GM18858 (cell line): ENCODE measurements around the gene ABCA4.

Experiments used
- ATAC-seq: cut with Tn5 transposase; IDR thresholded peaks from one replicate; pipeline ENCODE4 v1.9.1; 2021; ENCODE audit not compliant: unreplicated experiment

The ABCA4 gene

GRCh38 chr1:94084085-94084484 is 36.9 kb downstream of the ABCA4 start:
- ATAC-seq, result no peak

- no peak for ATAC-seq
Measured at GRCh38 chr1:94083681-94084080, 37.3 kb downstream of the ABCA4 start.

DNA sequence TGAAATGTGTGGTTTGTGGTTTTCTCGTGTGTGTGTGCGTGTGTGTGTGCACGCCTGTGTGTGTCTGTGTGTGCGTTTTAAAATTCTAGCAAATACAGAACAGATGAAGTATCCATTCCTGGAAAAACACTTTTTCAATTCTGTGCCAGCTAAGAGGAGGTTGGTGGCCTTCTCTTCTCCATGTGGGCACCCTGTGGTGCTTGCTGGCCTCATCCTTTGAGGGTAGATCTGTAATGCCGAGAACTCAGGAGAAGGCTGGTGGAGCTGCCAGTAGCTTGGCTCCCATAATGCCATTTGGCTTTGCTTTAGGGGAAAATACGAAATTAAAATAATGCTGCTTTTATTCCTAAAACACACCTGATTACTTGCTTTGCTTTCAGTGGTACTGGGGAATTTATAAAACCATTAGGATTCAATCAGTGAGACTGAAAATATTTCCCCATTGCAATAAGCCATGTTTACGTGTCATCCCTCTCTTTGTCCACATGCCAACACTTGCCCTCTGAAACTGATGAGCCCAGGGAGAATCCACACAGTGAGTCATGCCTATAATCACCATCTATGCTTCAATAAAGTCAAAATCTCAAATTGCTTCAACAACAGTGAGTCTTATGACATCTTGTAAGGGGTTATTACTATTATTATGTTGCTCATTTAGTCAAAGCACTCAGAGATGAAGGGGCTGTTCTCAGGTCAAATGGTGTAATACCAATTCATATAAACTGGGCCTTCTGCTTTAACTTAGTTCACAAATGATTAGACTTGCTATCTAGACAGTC is 39.2 kb downstream of the ABCA4 start:
- no peak for ATAC-seq

DNA sequence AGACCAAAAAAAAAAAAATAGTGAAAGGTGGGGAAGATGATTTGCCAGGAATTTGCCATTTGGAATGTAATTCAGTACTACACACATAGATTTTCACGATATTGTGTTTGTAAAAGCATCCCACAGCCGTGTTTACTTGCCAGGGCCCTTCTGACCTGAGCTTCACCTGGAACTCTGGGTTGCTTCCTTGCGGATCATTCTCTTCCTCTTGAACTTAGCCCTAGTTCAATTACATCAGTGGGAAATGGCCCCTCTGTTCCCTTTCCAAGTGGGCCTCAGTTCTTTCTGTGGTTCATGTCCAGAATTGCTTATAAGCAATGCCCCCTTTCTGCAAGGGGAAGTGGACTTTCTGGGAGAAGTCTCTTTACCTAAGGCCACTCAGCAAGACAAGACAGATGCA is 41.0 kb downstream of the ABCA4 start:
- no peak for ATAC-seq

DNA sequence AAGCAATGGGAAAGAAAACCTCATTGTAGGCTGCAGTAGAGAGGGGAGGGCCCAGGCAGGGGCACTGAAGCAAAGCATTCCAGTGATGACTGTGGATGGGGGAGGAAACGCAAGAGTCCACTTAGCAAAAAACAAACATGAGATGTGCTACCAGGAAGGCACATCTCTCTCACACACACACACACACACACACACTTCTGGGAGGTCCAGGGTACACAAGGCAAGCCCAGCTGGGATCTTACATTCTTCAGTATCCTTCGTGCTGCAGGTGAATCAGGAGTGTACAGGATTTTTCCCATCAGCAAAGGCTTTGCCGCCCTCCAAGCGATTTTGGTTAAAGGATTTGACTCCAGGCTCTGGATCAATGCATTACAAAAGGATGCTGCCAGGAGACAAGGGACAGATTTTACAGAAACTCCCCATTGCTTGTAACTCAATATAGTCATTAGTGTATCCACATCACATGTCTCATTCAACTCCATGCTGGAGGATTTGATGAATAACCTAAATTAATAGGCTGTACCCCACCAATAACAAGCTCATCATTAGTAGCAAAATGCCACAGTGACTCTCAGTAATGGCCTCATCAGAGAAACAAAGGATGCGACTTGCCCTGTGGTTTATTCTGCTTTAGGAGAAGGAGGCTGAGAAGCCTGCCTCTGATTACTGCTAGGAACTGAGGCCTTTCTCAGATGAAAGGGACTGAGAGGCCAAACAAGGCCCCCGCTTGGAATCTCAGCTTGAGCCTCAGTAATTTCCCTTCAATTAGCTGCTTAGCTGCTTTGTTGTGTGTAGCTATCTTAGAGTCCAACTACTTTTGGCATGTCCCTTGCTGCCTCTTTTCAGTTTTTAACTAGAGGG is 41.6 kb downstream of the ABCA4 start:
- no peak for ATAC-seq

DNA sequence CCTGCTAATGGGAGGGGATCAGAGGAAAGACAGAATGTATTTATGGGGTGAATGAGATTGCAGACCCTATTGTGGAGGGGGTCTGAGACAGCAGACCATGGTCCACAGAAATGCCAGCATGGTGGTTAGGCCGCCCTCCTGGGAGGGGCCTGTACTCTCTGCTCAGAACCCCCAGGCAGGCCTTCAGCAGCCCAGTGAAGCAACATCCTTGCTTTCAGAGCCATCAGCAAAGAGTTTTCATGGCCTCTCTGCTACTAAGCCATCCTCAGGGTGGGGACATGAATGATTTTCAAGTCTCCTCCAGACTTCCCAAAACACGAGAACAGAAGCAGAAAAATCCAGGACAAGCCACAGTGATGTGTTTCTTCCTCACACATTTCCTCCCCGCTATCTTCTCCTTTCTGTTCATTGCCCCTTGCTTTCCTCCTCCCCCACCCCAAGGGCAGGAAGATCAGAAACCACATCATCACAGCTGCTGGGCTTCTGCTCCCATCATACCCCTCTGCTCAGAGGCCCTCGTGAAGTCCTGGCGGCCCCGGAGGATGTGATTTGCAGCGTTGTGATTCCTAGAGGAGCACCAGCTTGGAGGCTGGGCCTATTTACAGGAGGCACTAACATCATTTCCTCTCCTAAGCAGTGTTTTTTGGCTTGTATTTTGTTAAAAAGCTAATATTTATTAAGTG is 48.0 kb downstream of the ABCA4 start:
- no peak for ATAC-seq

GRCh38 chr1:94071976-94072375 is 49.0 kb downstream of the ABCA4 start:
- ATAC-seq, result no peak

- ATAC-seq, result no peak
Measured at GRCh38 chr1:94071391-94071790, 49.6 kb downstream of the ABCA4 start.

DNA sequence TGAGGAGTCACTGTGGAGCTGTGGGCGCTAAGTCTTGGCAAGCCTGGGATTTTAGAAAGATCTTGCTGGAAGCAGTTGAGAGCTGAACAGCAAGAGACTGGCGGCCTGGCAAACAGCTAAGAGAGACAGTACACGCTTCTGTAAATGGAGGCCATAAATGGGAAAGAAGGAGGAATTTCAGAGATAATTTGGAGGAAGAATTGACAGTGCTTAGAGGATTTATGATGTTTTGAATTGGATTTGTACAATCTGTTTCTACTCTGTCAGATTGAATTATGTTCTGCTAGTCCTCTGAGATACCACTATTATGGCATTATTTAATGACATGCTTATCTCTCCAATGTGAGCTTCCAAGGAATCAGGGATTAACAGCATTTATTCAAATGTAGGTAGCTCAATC is 50.1 kb downstream of the ABCA4 start:
- ATAC-seq, result no peak

DNA sequence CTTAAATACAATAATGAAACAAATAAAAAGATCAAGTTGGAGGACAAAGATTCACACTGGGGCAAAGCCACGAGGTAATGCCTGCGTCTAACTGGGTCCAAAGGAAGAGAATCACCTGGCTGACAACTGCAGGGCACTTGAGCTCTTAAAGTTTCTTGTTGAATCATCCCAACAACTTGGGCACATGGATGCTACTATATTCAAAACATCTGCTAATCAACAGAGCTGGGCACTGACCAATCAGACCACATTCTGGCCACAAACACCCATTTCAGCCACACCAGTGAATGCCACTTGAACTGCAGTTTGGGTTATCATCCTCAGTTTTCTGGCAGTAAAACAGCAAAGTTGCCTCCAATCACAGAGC is 51.0 kb downstream of the ABCA4 start:
- ATAC-seq, result no peak

- no peak for ATAC-seq
Measured at GRCh38 chr1:94068999-94069918, 51.7 kb downstream of the ABCA4 start.

GRCh38 chr1:94068096-94068998 is 52.6 kb downstream of the ABCA4 start:
- ATAC-seq, result no peak

DNA sequence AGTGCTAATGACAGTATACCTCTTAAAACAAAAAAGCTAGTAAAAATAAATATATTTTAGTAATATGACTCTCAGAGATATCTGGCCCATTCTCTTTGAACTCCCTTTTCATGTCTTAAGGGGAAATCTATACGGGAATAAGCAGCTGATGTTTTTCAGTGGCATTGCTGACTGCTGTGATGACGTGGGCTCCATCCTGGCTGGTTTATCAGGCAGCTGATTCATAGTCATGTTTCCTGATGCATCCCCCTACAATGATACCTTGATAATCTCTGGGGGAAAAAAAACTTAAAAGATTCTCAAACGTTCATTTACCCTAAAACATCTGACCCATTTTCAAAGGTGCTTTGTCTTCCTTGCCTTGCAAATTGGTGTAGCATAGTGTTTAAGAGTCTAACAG is 53.8 kb downstream of the ABCA4 start:
- no peak for ATAC-seq

DNA sequence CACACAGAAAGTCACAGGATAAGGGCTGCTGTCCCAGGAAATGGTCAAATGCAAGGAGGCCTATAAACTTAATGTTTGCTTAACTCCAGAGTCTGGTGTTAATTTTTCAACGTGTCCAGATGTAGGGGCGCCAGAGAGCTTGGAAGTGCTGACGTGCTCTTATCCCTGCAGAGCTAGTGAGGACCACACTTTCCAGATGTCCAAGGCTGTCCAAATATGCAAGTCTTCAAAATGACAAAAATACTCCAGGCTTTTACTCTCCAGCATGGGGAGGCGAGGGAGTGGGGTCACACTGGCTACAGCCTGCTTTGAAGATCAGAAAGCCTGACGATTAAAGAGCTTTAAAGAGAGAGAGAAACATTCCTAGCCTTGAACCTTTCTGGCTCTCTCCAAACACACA is 57.6 kb downstream of the ABCA4 start:
- ATAC-seq, result no peak

DNA sequence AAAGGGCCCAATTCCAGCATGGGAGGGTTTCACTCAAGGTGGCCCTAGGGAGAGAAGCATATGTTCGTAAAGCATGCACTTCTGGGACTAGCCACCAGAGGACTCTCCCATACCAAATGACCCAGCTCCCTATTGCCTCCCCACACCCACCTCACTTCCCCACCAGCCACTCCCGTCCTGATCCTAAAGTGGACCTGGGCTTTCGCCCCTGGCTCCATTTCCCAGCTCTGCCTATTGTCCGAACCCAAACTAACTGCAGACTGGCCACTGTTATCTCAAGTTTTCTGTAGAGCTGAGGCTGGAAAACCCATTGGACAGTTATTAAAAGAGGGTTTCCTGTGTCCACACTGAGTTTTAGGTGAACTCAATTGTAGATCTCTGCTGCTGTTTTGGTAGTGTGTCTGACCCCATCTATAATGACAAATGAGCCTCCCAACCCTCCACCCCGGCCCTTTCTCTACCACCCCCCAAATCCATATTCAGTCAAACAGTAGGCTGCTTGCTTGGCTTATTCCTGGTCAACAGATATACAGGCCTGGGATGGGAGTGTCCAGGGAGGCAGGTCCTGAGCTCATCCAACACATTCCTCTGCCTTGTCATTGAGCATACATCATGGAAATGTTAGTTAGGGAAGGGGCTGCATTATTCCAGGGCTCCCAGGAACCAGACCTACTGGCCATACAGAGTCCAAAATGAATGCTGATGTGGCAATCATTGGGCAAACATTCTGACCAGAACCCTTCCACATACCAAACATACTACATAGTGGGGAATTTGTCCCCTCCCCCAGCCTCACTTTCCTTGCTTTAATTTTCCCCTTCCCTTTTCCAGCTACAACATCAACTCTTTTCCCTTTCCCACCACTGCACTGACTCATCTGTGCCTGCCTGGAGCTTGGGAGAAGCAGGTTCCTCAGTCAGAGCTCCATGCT is 59.2 kb downstream of the ABCA4 start:
- ATAC-seq, result no peak

DNA sequence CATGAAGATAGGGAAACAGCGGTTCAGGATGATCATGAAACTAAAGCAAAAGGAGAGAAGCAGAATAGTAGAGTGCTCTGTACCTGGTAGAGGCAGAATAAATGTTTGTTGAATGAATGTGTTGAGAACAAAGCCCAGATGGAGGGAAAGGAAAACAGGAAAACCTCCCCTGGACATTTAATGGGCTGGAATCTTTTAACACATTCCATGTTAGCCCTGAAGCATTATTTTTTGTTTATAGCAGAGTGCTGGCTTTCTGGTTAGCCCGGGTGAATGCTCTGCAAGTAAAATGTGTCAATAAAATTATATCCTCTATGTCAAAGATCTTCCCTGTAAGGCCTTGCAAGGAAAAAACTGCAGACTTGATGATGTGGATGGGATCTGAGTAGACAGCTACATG is 60.2 kb downstream of the ABCA4 start:
- ATAC-seq, result no peak

DNA sequence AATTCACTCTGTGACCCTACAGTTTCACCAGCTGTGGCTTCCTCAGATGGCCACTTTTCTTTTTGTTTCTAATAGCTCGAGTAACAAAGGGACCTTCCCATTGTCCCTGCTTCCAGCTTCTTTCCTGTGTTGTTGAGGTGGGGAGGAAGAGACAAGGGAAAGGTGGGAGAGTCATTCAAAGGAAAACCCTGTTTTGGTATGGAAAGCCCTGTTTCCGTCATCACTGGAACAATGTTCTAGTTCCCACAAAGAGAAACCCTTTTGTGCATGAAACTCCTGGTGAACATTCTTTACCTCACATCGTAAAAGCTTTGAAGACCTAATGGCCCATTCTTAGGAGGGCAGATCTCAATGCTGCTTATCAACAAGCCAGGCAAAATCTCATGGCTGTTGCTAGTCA is 62.2 kb downstream of the ABCA4 start:
- no peak for ATAC-seq

DNA sequence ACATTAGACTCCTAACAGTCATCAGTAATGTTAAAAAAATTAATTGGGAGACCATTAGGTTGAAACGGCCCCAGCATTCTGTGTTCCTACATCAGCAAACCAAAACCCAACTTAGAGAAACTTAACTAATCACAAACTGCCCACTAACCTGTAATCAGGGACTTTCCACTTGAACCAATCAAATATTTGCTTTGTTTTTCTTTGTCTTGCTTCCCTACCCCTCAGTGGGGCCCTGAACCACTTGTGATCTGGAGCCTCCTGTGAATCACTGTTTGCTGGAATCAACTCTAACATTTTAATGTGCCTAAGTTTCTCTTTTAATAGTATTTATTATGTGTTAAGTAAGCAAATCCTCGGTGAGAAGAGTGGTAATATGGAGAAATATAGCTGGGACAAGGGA is 64.0 kb downstream of the ABCA4 start:
- ATAC-seq, result no peak

- ATAC-seq, result no peak
Measured at GRCh38 chr1:94056171-94056570, 64.8 kb downstream of the ABCA4 start.
